Calu3 (cell line): ENCODE results near the gene FCHSD2. TPM values are rescaled to one million over a fixed set of nuclear protein-coding genes. Genes with fewer than 3 reads are reported as not detected.

ENCODE experiments used
- BruUV-seq: library from RNA; stranded (reverse); fragments of 400-500 nt; replicated peaks from 2 replicates; lab custom pipeline; 2021; lab: Mats Ljungman, UMichigan
- CTCF ChIA-PET: fragments of 300-600 bp; sonication (Branson Sonifier 250); formaldehyde crosslinking; loops from one replicate; lab custom pipeline; 2022; ENCODE audit warnings: antibody characterized with exemption; lab: Charles Lee
- DNase-seq: peaks from one replicate; pipeline ENCODE4 v3.0.0; 2022
- H3K27ac Mint-ChIP-seq: one replicate; pipeline ENCODE4 v1.8.0; 2022; ENCODE audit warnings: mixed read lengths; ENCODE audit not compliant: unreplicated experiment
- H3K27me3 Mint-ChIP-seq: one replicate; pipeline ENCODE4 v1.8.0; 2022; ENCODE audit warnings: mixed read lengths; ENCODE audit not compliant: unreplicated experiment
- H3K36me3 Mint-ChIP-seq: one replicate; pipeline ENCODE4 v1.8.0; 2022; ENCODE audit warnings: mild to moderate bottlenecking, moderate library complexity, mixed read lengths; ENCODE audit not compliant: insufficient read depth, unreplicated experiment
- H3K4me1 Mint-ChIP-seq: one replicate; pipeline ENCODE4 v1.8.0; 2022; ENCODE audit warnings: mild to moderate bottlenecking, low read depth, mixed read lengths; ENCODE audit not compliant: unreplicated experiment
- H3K4me3 Mint-ChIP-seq: one replicate; pipeline ENCODE4 v1.8.0; 2022; ENCODE audit warnings: mild to moderate bottlenecking, low read depth, moderate library complexity, mixed read lengths; ENCODE audit not compliant: unreplicated experiment
- H3K9me3 Mint-ChIP-seq: one replicate; pipeline ENCODE4 v1.8.0; 2022; ENCODE audit warnings: low read depth, mixed read lengths; ENCODE audit not compliant: unreplicated experiment
- intact Hi-C: fragments of 100-400 bp; cut with micrococcal nuclease; formaldehyde crosslinking; loops from one replicate; pipeline ENCODE4 v1.10.0; 2022; ENCODE audit not compliant: unreplicated experiment
- total RNA-seq: library from RNA; stranded (reverse); gene quantifications from 2 replicates; pipeline ENCODE4 v1.2.3, GENCODE V29; 2022
- TF ChIP-seq, protein P1 (sequence below): fragments of 200-600 bp; IDR thresholded peaks from one replicate; pipeline ENCODE4 v1.8.0; 2022; ENCODE audit warnings: antibody characterized with exemption; ENCODE audit not compliant: unreplicated experiment

FCHSD2 gene
- total RNA-seq, 1 experiment from 2014 or later: 16.2 TPM

DNA sequence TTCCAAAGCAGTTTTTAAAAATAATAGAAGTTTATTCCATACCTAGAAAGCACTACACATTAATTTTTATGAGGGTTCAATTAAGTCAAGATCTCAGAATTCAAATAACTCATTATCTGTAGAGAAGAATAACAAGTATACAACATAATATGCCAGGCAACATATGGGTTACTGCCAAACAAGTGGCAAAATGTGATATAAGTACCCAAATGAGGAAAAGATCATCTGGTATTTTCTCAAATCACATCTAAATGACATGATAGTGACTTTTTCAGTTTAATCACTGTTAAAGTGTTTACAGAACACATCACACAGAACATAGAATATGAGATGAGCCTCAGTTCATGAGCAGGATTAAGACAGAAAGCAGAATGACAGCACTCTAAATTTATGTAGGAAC, 123.3 kb downstream of the FCHSD2 start:
- H3K4me1 Mint-ChIP-seq: no peaks in the 10 kb centered on the region
- no peak overlapping the region for H3K4me3 Mint-ChIP-seq
- no peak for DNase-seq
- intact Hi-C loops: no loop called here
- H3K36me3 Mint-ChIP-seq: no peaks in the 10 kb centered on the region
- no peaks in the 10 kb centered on the region for H3K27me3 Mint-ChIP-seq
- no peak overlapping the region for H3K27ac Mint-ChIP-seq
- BruUV-seq: no TSS peak
- no peaks in the 10 kb centered on the region for H3K9me3 Mint-ChIP-seq
- CTCF ChIA-PET: no interaction called here
- TF ChIP-seq, protein P1, sequence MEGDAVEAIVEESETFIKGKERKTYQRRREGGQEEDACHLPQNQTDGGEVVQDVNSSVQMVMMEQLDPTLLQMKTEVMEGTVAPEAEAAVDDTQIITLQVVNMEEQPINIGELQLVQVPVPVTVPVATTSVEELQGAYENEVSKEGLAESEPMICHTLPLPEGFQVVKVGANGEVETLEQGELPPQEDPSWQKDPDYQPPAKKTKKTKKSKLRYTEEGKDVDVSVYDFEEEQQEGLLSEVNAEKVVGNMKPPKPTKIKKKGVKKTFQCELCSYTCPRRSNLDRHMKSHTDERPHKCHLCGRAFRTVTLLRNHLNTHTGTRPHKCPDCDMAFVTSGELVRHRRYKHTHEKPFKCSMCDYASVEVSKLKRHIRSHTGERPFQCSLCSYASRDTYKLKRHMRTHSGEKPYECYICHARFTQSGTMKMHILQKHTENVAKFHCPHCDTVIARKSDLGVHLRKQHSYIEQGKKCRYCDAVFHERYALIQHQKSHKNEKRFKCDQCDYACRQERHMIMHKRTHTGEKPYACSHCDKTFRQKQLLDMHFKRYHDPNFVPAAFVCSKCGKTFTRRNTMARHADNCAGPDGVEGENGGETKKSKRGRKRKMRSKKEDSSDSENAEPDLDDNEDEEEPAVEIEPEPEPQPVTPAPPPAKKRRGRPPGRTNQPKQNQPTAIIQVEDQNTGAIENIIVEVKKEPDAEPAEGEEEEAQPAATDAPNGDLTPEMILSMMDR: no peak

DNA sequence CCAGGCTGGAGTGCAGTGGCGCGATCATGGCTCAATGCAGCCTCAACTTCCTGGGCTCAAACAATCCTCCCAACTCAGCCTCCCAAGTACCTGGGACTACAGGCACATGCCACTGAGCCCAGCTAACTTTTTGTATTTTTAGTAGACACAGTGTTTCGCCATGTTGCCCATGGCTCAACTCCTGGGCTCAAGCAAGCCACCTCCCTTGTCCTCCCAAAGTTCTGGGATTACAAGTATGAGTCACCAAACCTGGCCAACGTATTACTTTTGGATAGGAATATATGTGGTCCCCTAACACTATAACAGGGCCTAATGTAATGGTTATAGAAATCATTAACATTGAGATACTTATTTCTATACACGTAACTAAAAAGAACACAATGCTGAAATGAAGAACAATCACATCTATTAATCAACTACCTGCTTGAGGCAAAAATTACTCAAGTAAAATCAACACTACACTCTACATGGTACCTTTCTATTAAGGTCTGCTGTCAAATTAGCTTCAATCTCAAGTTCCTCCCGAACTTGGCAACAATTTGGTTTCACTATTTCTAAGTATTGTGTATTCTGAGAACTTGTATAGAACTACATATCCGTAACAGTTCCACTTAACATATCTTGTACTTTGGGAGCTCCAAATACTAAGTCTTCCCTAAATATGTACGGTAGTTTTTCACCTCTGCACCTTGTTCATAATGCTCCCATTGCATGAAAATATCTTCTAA, 124.9 kb downstream of the FCHSD2 start:
- CTCF ChIA-PET: no interaction called here
- Mint-ChIP-seq H3K4me1 (no peaks in the 10 kb centered on the region), H3K27ac (no peak overlapping the region), H3K9me3 (no peaks in the 10 kb centered on the region), H3K36me3 (no peaks in the 10 kb centered on the region), H3K27me3 (no peaks in the 10 kb centered on the region), H3K4me3 (no peak overlapping the region)
- TF ChIP-seq, protein P1: no peak
- no TSS peak for BruUV-seq
- DNase-seq: no peak
- intact Hi-C loops: no loop called here

DNA sequence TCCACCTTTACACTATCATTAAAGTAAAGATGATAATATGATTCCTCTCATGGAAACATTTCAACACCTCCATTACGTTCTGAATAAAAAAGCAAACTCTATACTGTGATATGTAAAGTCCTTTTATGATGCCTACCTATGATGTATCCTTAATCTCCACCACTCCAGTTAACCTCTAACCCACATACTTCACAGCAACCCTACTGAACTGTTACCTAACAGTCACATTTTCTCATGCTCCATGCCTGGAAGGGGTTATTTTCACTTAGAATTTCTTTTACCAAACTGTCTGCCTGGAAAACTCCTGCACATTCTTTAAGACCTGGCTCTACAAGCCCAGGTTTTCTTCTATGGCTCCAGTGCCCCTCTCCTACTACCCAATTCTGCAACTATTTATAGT, 129.1 kb downstream of the FCHSD2 start:
- intact Hi-C loops: no loop called here
- H3K27ac Mint-ChIP-seq: no peak overlapping the region
- H3K27me3 Mint-ChIP-seq: no peaks in the 10 kb centered on the region
- CTCF ChIA-PET: interaction anchor here (0.6 kb wide), 1 partner anchor 162 kb away, joined by 4 read pairs; no protein-coding TSS in a partner anchor
- peaks cover 3% of the 10 kb centered on the region for H3K9me3 Mint-ChIP-seq
- DNase-seq: no peak
- no TSS peak for BruUV-seq
- TF ChIP-seq, protein P1: no peak
- no peaks in the 10 kb centered on the region for H3K36me3 Mint-ChIP-seq
- no peak overlapping the region for H3K4me3 Mint-ChIP-seq
- H3K4me1 Mint-ChIP-seq: no peaks in the 10 kb centered on the region

DNA sequence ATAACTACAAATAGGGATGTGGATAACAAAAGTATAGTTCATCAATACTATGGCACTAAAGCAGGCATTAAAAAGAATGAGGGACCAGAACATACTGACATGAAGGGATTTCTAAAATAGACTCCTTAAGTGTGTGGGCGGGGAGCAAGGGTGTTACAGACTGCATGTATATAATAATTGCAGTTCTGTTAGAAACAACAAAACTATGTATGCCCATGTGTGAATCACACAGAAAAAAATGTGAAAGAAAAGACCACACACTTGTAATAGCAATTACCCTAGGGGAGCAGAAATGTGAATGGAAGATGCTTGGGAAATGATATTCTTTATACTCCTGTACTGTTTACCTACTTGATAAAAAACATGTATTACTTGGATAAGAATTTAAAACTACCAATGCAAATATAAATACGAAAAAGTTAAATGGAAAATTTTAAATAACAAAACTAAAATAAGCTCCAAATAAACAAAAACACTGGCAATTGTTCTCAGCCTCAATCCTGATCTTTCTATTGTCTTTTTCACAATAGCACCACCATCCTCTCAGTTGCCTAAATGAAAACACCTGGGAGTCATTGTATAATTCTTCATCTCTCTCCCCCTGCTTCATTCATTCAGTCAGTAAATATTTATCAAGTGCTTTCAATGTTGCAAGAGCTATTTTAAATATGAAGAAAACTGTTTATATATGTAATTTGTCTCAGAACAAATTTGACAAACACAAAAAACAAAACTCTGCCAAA, 129.8 kb downstream of the FCHSD2 start:
- Mint-ChIP-seq H3K36me3 (no peaks in the 10 kb centered on the region), H3K9me3 (peaks cover 3% of the 10 kb centered on the region), H3K4me3 (no peak overlapping the region), H3K27me3 (no peaks in the 10 kb centered on the region), H3K4me1 (no peaks in the 10 kb centered on the region), H3K27ac (no peak overlapping the region)
- CTCF ChIA-PET: no interaction called here
- DNase-seq: no peak
- BruUV-seq: no TSS peak
- TF ChIP-seq, protein P1: no peak
- intact Hi-C loops: no loop called here
